Activated T-helper 9 cell treated with anti-CD3 and anti-CD28 coated beads, Interleukin-2, amount 50 U/mL, for 16 hours (primary cell): ENCODE results near the gene ENTR1.

Experiments
- DNase-seq: peaks from one replicate; pipeline ENCODE4 v3.0.0-alpha.2; 2020; ENCODE audit warnings: low read depth

Gene ENTR1

DNA sequence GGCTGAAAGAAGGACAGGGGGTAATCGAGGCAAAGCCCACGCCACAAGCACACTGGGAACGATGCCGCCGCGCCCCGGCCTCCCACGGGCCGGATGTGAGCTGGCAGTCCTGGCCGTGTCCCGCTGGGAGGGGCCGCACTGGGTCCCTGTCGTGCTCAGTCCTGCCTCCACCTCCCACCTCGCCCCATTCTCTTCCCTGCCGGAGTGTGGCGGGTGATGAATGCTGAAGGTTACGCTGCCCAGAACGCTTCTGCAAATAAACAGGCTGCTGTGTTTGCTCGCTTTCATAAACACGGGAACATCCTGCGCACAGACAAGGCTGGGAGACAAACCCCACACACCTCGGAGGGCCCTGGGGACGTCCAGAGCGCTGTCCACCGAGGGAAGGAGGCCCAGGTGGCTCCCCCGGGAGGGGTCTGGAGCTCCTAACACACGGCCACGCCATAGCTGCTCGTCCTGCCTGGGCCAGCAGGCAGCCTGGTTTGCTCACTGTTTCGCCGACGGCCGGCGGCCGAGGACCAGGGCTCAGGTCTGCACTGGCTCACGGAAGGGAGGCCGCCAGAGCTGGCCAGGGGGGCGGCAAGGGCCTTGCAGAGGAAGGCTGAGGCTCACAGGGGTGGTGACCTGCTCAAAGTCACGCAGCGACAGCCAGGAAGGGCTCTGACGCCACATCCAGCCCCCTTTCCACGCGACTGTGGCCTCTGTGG, 49.2 kb downstream of the ENTR1 start:
- no peak for DNase-seq

DNA sequence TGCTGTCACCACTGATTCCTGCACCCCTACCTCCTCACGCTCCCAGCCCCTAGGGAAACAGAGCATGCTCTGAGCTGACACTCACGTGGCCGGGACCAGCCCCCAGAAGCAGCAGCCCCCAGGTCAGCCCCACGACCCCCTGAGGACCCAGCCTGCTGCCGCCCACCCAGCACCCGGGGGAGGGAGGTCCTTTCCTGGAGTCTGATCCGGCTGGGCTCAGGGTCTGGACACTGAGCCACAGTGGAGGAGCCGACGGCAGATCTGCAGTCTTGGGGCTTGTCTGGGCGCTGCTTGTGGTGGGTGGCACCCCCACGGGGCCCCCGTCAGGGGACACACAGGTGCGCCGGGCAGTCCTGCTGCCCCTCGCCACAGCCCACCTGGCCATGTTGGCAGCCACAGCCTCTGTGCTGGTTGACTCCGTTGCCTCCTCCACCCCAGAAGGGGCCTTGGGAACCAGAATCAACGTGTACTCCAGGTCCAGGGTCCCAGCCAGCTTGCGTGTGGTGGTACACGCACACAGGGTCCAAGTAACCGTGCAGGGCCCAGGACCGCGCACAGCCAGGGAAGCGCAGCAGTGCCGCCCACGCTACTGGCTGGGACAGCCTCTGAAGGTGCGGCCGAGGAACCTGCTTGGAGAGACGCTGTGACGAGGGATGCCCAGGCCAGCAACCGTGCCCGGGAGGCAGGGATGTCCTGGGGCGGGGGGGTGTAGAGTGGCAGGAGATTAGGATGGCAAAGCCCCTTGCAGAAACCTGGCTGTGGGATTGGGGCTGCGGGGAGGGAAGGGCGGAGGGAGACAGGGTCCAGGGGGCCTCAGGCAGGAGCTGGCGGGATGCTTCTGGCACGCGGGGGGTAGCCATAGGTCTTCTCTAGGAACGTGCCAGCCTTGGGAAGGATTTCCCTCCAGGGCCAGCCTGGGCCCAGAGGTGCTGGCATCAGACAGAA, 50.4 kb downstream of the ENTR1 start:
- no peak for DNase-seq

DNA sequence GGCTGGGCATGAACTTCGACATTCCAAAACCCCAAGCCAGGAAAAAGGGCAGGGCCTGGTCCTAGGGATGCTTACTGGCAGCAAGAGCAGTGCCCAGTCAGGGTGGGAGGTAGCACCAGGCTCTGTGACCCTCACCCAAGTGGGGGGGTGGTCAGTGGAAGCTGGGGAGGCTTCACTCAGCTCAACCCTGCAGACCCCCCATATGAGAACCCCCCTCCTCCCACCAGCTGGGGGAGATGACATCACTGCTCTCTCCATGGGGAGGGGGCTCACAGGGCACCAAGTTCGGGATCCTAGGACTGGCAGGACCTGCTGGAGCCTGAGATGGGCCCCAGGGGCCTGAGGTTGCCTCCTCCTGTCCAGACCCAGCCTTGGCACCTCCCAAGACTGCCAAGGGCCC, 51.5 kb downstream of the ENTR1 start:
- DNase-seq: no peak

DNA sequence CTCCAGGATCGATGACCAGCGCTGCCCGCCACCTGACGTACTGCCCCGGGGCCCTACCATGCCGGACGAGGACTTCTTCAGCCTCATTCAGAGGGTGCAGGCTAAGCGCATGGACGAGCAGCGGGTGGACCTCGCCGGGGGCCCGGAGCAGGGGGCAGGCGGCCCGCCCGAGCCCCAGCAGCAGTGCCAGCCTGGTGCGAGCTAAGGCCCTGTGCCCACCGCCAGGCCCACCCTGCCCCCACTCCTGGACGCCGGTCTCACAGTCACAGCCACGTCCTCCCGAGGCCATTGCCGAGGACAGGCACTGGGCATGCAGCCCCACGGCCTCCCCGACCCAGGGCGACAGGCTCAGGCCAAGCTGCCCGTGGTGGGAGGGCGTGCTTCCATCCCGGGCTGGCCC, 52.4 kb downstream of the ENTR1 start:
- DNase-seq: no peak

DNA sequence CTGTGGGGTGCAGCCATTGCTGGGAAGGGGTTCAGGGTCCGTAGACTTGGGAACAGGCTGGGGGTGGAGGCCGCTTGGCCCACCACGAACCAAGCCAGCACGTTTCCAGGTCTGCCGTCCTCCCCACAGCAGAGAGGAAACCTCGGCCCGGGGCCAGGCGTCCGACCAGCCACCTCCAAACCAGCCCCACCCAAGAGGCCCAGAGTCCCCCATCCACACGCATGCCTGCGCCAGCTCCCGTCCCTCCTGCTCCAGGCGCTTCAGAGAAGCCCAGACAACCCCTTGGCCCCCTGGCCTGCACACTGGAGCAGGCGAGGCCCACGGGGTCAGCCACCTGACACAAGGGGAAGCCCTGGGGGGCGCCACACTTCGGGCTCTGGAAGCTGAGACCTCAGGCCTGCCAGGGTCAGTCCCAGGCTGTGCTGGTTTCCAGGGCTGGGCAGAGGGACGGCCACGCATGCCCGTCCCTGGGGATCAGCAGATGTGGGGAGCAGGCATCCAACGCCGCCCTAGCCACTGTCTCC, 53.1 kb downstream of the ENTR1 start:
- no peak for DNase-seq

DNA sequence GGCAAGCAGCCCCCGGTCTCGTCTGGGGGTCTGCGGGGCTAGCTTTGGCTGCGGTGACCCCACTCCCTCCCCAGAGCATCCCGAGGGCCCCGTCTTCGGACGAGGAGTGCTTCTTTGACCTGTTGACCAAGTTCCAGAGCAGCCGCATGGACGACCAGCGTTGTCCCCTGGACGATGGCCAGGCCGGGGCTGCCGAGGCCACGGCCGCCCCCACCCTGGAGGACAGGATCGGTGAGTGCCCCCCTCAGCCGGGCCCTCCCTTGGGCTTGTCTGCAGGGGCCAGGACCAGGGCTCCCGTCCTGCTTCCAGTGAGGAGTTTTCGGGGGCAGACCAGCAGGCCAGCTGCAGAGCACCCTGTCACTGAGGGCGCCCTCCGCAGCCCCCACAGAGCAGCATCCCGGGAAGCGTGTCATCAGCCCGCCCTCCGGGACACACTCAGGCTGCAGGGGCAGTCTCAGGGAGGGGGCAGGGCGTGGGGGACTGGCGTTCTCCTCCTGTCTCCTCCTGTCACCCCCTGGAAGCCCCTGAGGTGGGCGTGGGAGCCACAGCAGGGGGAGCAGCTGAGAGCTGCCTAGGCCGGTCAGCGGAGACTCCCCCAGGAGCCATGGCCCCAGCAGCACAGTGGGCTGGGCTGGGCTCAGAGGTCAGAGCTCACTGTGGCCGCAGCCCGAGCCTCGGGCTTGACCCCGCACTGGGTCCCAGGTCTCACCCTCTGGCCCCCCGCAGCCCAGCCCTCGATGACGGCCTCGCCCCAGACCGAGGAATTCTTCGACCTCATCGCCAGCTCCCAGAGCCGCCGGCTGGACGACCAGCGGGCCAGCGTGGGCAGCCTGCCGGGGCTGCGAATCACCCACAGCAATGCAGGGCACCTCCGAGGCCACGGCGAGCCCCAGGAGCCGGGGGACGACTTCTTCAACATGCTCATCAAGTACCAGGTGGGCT, 54.5 kb downstream of the ENTR1 start:
- no peak for DNase-seq

DNA sequence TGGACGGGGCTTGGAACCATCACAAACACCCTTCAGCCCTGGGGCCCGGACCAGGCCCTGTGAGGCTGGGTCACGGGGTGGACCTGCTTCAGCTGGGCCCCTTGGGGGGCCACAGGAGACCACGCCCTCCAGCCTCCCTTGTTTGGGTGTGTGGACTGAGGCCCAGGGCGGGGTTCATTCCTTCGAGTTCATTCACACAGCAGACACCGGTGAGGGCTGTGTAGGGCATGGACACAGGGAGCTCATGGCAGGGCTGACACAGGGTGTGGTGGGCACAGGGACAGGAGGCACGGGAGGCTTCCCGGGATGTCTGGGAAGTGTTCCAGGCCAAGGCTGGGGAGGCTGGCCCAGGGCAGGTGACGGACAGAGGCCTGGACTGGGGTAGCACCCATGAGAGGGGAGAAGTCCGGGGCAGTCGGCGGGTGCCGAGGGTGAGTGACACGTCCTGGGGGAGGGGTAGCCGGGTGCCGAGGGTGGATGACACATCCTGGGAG, 55.8 kb downstream of the ENTR1 start:
- no peak for DNase-seq

DNA sequence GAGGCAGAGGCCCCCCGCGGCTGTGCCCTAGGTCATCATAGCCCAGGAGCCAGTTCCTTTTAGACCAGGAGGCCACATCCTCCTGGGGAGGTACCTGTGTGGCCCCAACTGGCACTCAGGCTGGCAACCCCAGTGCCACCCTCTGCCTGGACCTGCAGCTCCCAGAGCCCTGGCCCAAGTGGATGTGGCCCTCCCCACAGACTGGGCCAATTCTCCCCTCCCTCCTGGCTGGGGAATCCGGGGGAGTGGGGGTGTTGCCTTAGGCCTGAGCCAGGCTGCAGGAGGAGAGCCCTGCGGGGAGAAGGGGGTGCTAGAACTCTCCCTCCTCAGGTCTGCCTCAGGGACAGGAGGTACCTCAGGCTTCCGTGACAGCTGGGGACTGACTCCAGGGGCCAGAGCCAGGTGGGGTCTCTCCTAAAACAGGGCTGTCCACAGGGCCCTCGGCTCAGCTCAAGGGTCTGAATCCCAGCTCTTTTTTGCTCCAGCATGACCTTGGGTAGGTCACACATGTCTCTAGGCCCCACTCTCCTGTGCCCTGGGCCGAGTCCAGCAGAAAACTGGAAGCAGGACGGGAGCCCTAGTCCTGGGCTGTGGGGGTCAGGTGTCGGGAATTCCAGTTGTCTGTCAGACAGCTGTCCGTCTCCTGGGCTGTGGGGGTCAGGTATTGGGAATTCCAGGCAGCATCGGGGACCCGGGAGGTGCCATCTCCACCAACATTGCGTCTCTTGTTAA, 56.5 kb downstream of the ENTR1 start:
- DNase-seq: no peak

DNA sequence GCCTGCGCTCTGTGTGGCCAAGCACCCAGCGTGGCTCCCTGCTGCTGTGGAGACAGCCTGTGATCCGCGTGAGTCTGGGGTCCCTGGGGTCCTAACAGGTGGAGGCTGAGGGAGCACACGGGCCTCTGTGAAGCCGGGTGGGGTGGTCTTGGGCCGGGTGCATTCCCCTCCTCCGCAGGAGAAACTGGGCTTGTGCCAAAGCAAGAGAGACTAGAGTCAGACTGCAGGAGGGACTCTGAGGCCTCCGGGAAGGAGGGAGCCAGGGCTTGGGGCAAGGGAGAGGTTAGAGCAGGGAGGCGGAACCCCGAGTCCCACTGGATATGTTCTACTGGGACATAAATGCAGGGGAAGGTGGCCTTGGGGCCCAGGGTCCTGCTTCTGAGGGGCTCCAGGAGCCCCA, 57.3 kb downstream of the ENTR1 start:
- no peak for DNase-seq

DNA sequence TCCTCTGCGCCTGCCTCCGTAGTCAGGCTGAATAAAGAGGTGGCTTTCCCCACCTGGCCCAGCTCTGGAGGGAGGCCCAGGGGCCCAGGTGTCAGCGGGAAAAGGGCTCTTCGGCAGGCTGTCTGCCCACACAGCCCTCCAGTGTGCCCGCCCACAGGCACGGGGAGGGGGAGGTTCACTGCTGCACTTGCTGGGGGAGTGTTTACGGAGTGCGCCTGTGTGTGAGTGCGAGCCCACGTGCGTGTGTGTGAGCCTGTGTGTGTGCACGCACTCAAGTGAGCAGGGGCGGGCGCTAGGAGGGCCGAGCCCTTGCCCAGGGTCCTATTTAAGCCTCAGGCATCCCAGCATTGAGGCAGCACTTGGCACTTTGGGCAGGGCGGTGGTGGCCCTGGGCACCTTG, 57.7 kb downstream of the ENTR1 start:
- no peak for DNase-seq
